PC-3 (cell line): Measurements from ENCODE around the gene KRT79. TPM values are rescaled to one million over a fixed set of nuclear protein-coding genes. Genes with fewer than 3 reads are reported as not detected.

Source experiments
- ATAC-seq: fragments of 200-7000 bp; cut with Tn5 transposase; 2 replicates; pipeline ENCODE4 v1.9.1; 2020; ENCODE audit warnings: mild to moderate bottlenecking, moderate library complexity
- BruUV-seq: library from RNA; stranded (reverse); fragments of 400-500 nt; replicated peaks from 2 replicates; lab custom pipeline; 2021; lab: Mats Ljungman, UMichigan
- CTCF ChIA-PET: fragments of 300-600 bp; sonication (Branson Sonifier 250); formaldehyde crosslinking; loops from one replicate; lab custom pipeline; 2022; ENCODE audit warnings: antibody characterized with exemption; lab: Charles Lee
- POLR2A ChIA-PET: fragments of 300-600 bp; sonication (Branson Sonifier 250); formaldehyde crosslinking; loops from one replicate; lab custom pipeline; 2022; ENCODE audit warnings: antibody characterized with exemption; ENCODE audit not compliant: unreplicated experiment; lab: Charles Lee
- DNase-seq: peaks from one replicate; pipeline ENCODE4 v3.0.0-alpha.2; 2015
- H2AFZ ChIP-seq: fragments of 300-600 bp; sonication (generic); 2 replicates; pipeline ENCODE4 v1.6.0; 2016; ENCODE audit warnings: antibody characterized with exemption, low read length
- H3F3A ChIP-seq: fragments of 300-600 bp; sonication (generic); one replicate; pipeline ENCODE4 v1.6.0; 2017; ENCODE audit warnings: antibody characterized with exemption, low read length, control low read depth, mild to moderate bottlenecking; ENCODE audit not compliant: unreplicated experiment
- H3K27ac ChIP-seq: fragments of 300-600 bp; sonication (generic); 2 replicates; pipeline ENCODE4 v1.5.1; 2016; ENCODE audit warnings: mild to moderate bottlenecking, low read length
- H3K27me3 ChIP-seq: fragments of 300-600 bp; sonication (generic); 2 replicates; pipeline ENCODE4 v1.6.1; 2016; ENCODE audit warnings: low read length, mixed read lengths
- H3K36me3 ChIP-seq: fragments of 300-600 bp; sonication (generic); 2 replicates; pipeline ENCODE4 v1.6.1; 2016; ENCODE audit warnings: low read depth, mixed run types, low read length, mixed read lengths
- H3K4me1 ChIP-seq: fragments of 300-600 bp; sonication (generic); 2 replicates; pipeline ENCODE4 v1.5.1; 2016; ENCODE audit warnings: low read length; ENCODE audit not compliant: insufficient read depth
- H3K4me2 ChIP-seq: fragments of 300-600 bp; sonication (generic); 2 replicates; pipeline ENCODE4 v1.6.0; 2016; ENCODE audit warnings: low read length
- H3K4me3 ChIP-seq: fragments of 300-600 bp; sonication (generic); 2 replicates; pipeline ENCODE4 v1.5.1; 2016; ENCODE audit warnings: mild to moderate bottlenecking, low read length, mixed read lengths
- H3K79me2 ChIP-seq: fragments of 300-600 bp; sonication (generic); 2 replicates; pipeline ENCODE4 v1.6.1; 2017; ENCODE audit warnings: low read length, mixed read lengths
- H3K9ac ChIP-seq: fragments of 300-600 bp; sonication (generic); 2 replicates; pipeline ENCODE4 v1.6.0; 2016; ENCODE audit warnings: mild to moderate bottlenecking, low read length
- H3K9me2 ChIP-seq: fragments of 300-600 bp; sonication (generic); replicated peaks from 2 replicates; pipeline ENCODE4 v1.6.1; 2016; ENCODE audit warnings: mixed run types, low read length, mixed read lengths
- H3K9me3 ChIP-seq: fragments of 300-600 bp; sonication (generic); 2 replicates; pipeline ENCODE4 v1.6.1; 2016; ENCODE audit warnings: low read length, mixed read lengths
- H4K20me1 ChIP-seq: fragments of 300-600 bp; sonication (generic); 2 replicates; pipeline ENCODE4 v1.6.1; 2016; ENCODE audit warnings: low read length, mixed read lengths
- CTCF ChIP-seq: fragments of 300-600 bp; sonication (generic); conservative IDR thresholded peaks from 2 replicates; pipeline ENCODE4 v1.5.1; 2017; ENCODE audit warnings: antibody characterized with exemption, low read depth, mild to moderate bottlenecking, low read length
- EZH2 ChIP-seq: fragments of 300-600 bp; sonication (generic); IDR thresholded peaks from one replicate; pipeline ENCODE4 v1.6.1; 2017; ENCODE audit warnings: antibody characterized with exemption, mild to moderate bottlenecking, low read length; ENCODE audit not compliant: unreplicated experiment
- EZH2phosphoT487 ChIP-seq: fragments of 300-600 bp; sonication (generic); IDR thresholded peaks from 2 replicates; pipeline ENCODE4 v1.6.1; 2018; ENCODE audit warnings: mild to moderate bottlenecking, antibody characterized with exemption, low read length, borderline replicate concordance
- intact Hi-C: fragments of 100-400 bp; cut with micrococcal nuclease; formaldehyde crosslinking; loops from 2 replicates; pipeline ENCODE4 v1.9.0; 2023
- total RNA-seq: library from RNA; depleted of rRNA; stranded (reverse); fragments of >200 nt; gene quantifications from 2 replicates; pipeline ENCODE4 v1.2.3, GENCODE V29; 2014

Gene KRT79
- total RNA-seq, 1 experiment from 2014 or later: not detected

- intact Hi-C loops: no loop called here
- no peaks in the 10 kb centered on the region for H3K27me3 ChIP-seq
Measured at GRCh38 chr12:52807544-52808470, 26.3 kb downstream of the KRT79 start.

GRCh38 chr12:52806821-52807543 lies 27.1 kb downstream of the KRT79 start:
- BruUV-seq: no TSS peak
- intact Hi-C loops: no loop called here

More at GRCh38 chr12:52807544-52808470, 26.3 kb downstream of the KRT79 start:
- H3K4me3 ChIP-seq: no peak overlapping the region
- no peak overlapping the region for H3K9ac ChIP-seq
- H3F3A ChIP-seq: no peaks in the 10 kb centered on the region
- BruUV-seq: no TSS peak
- H2AFZ ChIP-seq: no peak overlapping the region
- CTCF ChIA-PET: no interaction called here
- no peaks in the 10 kb centered on the region for H3K9me3 ChIP-seq
- ATAC-seq: no peak
- H3K4me2 ChIP-seq: no peak overlapping the region
- TF ChIP-seq EZH2: no peak
- no peak for TF ChIP-seq EZH2phosphoT487
- TF ChIP-seq CTCF: no peak
- POLR2A ChIA-PET: no interaction called here
- no peaks in the 10 kb centered on the region for H3K36me3 ChIP-seq
- H3K79me2 ChIP-seq: no peaks in the 10 kb centered on the region
- DNase-seq: no peak
- H4K20me1 ChIP-seq: no peaks in the 10 kb centered on the region
- H3K27ac ChIP-seq: no peak overlapping the region
- no peaks in the 10 kb centered on the region for H3K9me2 ChIP-seq
- H3K4me1 ChIP-seq: no peaks in the 10 kb centered on the region

More at GRCh38 chr12:52806821-52807543, 27.1 kb downstream of the KRT79 start:
- H3K36me3 ChIP-seq: no peaks in the 10 kb centered on the region
- ChIA-PET POLR2A (no interaction called here), CTCF (no interaction called here)
- no peak overlapping the region for H2AFZ ChIP-seq
- H3K4me3 ChIP-seq: no peak overlapping the region
- no peak overlapping the region for H3K27ac ChIP-seq
- H3K9ac ChIP-seq: no peak overlapping the region
- no peak overlapping the region for H3K4me2 ChIP-seq
- no peak for DNase-seq
- ATAC-seq: no peak
- no peaks in the 10 kb centered on the region for H3K9me2 ChIP-seq
- no peaks in the 10 kb centered on the region for H3K79me2 ChIP-seq
- TF ChIP-seq EZH2phosphoT487: no peak
- TF ChIP-seq EZH2: no peak
- no peak for TF ChIP-seq CTCF
- H3K9me3 ChIP-seq: no peaks in the 10 kb centered on the region
- H4K20me1 ChIP-seq: no peaks in the 10 kb centered on the region
- no peaks in the 10 kb centered on the region for H3K27me3 ChIP-seq
- no peaks in the 10 kb centered on the region for H3F3A ChIP-seq
- H3K4me1 ChIP-seq: no peaks in the 10 kb centered on the region; the same call in 1 of the 2 replicates
